HG03108 (cell line): ENCODE measurements around the gene CLASP1.
"Not testable (repeated sequence)": the region's sequence is repeated elsewhere in the genome, so short reads cannot be mapped to it uniquely, and the experiment has no call there.

Source experiments
- ATAC-seq: cut with Tn5 transposase; IDR thresholded peaks from one replicate; pipeline ENCODE4 v1.9.1; 2021; ENCODE audit warnings: moderate library complexity; ENCODE audit not compliant: unreplicated experiment

CLASP1 gene

DNA sequence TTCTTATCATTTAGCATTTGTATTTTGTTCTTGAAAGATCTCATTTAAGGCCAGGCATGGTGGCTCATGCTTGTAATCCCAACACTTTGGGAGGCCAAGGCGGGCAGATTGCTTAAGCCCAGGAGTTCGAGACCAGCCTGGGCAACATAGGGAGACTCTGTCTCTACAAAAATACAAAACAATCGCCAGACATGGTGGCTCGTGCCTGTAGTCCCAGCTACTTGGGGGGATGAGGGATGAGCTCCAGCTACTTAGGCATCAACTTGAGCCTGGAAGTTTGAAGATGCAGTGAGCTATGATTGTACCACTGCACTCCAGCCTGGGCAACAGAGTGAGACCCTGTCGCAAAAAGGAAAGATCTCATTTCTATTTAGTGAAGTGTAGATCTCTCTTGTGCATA lies 351.4 kb downstream of the CLASP1 start:
- ATAC-seq = not testable (repeated sequence)

DNA sequence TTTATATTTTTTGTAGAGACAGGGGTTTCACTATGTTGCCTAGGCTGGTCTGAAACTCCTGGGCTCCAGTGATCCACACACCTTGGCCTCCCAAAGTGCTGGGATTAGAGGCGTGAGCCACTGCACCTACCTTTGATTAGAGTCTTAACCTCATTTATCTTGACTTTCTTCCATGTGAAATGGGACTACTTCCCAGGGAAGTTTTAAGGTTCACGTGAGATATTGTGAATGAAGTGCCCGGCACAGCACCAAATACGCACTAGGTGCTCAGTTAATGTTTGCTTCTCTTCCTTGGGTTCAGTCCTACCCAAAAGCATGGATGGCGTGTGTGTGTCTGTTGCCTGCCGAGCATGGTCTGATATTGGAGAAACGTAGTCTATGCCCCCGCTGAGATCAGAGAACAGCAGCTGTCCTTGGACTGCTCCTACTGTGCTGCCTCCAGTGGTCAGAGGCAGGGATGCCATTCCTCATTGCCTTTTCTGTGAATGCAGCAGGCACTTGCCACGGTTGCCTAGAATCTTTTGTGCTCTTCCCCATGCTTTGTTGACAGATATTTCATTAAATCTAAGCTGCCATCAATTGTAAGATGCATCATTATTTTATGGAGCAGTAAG lies 351.9 kb downstream of the CLASP1 start:
- no peak for ATAC-seq

DNA sequence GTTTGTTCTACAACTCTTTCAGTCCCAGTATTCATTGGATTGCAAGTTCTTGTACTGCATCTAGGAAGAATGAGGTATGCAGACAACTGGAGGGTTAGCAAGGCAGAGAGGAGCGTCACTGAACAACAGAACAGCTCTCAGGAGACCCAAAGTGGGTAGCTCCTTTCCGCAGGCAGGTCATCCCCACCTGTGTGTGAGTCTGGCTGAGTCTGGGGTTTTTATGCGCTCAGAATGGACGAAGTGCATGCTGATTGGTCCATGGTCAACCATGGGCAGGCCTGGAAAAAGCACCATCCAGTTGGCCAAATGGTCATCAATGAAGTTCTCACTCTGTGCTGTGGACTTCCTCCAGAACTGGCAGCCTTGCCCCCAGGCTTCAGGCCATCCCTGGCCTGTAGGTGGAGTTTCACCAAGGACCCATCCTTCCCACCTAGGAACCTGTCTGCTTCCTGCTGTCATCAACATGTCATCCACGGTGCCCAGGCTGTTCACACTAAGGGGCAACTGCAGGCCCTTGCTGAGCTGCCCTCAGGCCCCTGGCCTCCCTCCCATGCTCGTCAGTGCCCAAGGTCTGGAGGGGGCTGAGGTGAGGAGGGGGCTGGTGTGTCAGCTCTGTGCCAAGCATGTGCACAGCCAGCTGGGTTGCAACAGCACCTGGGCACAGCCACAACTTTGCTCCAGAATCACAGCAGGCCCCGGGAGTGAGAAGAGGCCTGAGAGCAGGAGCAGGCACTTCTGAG lies 353.2 kb downstream of the CLASP1 start:
- ATAC-seq = no peak

DNA sequence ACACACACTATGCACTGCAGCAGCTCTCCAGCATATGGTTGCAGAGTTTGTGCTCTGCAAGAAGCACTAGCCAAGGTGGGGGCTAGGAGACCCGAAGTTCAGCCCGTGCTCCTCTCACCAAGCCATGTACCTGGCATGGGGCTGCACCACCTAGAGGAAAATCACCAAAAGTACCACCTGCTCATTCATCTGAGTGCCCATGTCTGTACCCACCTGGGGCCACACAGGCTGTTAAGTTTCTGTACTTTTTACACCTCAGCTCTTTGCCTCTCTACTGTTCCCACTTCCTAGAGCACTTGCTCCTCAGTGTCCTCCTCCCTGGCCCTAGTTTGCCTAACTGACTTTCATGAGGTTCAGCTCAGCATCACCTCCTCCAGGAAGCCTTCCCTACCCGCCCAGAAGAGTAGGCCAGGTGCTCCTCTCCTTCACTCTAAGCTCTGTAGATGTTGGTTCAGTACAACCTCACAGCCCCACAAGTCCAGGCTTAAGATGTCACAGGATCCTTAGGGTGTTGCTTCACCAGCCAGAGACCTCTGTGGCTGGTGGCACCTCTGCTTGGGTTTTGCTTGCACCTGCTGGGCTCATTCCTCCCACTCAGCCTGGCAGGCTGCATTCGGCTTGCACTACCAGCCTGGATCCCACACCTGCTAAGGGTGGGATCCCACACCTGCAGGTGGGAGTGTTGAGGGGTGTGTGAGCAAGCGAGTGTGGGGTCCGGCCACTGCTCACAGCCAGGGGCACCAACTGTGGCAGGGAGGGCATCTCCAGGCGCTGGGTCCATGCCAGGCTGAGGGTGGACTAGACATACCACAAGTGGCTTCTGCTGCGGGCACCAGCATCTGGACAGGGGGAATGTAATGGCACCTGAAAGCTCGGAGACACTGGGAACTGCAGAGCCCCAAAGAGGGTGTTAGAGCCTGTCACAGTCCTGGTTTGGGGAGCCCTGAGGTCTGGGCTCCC lies 354.1 kb downstream of the CLASP1 start:
- ATAC-seq = no peak

DNA sequence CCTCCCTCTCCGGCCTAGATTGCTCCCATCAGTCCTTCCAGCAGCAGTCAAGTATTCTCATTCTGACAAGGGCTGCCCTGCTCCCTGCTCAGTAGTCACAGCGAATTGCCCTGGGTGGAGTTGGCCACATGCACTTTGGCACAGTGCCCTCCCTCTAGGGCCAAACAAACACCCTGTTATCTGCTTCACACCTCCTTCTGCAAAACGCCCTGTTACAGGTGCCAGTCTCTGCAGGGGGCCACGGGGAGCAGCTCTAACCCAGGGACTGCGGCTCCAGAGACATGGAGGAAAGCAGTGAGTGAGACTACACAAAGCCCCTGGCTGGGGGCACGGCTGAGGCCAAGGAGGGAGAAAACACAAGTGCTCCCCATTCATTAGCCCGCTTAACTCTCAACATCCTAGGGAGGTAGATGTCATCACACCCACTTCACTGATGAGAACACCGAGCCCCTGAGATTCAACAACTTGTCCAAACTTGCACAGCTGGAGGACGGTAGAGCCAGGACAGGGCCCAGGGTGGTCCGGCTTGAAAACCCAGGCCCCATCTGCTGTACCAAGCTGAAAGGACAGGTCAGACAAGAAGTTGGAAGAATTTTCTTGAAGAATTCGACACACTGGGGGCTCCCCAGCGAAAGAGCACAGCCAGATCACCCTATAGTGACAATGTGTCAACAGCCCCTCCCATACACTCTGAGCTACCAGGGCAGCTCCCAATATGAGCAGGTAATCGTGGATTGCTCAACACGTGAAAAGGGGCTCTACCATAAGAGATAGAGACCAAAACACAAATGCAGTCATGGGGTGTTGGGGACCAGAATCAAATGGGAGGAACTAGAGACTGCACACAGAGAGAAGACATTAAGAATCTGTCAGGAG lies 355.6 kb downstream of the CLASP1 start:
- no peak for ATAC-seq

DNA sequence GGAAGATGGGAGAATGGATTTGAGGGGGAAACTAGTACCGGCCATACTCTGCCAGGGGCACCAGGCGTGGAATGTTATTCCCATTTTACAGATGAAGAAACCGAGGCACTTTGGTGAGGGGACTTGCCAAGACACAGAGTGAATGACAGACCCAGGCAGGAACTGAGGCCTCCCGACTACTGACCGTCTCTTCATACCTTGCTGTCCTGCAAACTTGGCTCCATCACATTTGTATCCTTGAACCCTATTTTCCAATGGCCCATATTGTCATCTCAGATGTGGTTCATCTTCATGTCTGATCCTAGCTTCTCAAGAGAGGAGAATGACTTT lies 358.0 kb downstream of the CLASP1 start:
- ATAC-seq = no peak

DNA sequence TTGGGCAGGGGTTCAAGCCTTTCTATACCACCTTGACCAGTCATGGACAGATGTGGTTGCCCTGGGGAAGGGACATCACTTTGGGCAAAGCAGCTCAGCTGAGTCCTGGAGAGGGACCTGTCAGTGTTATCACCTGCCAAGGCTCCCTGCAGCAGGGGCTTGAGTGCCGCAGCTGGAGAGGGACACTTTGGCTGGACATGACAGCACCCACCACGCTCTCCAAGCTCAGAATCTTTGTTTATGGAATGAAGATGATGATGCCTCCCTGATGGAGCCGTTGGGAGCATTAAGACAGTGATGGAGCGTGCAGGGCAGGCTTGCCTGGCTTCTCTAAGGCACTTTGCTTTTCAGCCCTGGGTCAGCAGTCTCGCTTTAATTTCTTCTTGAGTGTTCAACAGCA lies 360.0 kb downstream of the CLASP1 start:
- ATAC-seq = no peak

DNA sequence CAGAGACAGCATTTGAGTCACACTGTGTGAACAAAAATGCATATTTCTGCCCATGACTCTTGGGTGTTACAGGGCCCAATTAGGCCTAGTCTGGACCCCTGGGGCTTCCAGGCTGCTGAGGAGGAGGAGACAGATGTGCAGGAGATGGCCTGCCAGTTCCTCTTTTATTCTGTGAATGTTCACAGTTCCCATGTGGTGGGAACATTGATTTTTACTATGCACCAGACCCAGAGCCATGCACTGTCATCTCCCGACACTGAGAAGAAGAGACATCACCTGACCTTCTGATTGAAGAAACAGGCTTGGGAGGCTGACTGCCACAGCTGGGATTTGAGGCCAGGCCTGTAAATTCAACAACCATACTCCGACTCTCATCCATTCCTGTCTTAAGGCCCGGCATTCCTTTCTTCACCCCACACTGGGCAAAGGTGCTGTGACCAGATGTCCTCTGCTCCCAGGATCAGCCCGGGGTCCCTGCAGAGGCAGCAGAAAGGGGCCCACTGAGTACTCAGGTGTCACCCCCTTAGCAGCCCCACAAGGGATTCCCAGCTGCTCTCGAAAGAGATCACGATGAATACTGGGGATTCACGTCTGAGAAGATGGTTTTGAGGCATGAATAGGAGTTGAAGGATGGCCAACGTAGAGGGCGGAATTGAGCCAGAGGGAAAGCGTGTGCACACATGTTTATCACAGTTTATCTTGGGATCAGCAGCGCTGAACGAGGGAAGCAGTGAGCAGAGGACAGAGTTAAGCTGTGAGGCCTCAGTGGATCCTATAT lies 360.6 kb downstream of the CLASP1 start:
- ATAC-seq = no peak

DNA sequence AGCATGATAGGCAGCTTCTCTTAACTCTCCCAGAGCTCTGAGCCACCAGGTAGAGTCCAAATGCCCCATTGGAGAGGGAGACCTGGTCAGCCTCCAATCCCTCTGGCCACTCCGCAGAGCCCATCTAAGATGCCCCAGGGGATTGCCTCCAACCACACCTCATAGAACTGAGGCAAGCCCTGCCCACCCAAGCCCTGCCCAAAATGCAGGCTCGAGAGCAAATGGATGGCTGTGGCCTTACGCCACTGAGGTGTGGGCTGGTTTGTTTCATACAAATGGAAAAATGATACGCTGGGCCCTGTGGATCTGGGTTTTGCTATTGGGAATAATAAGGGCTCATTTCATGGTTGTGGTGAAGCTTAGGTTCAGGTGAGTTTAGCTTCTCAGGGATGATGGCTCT lies 361.3 kb downstream of the CLASP1 start:
- no peak for ATAC-seq
